Measurements from ENCODE around the gene FAAP100.
"Not testable (repeated sequence)": the region's sequence is repeated elsewhere in the genome, so short reads cannot be mapped to it uniquely, and the experiment has no call there.

Gene FAAP100

GRCh38 chr17:81531013-81531412 is 21.1 kb downstream of the FAAP100 start:
- DNase-seq; in situ Hi-C loops (cut with MboI; ENCODE audit: low pct_unique_long_range_greater_than_20kb, low sequenced_read_pairs): not testable (repeated sequence)

GRCh38 chr17:81529437-81529803 is 22.7 kb downstream of the FAAP100 start:
- no peak for DNase-seq
- in situ Hi-C loops (cut with MboI; ENCODE audit: low pct_unique_long_range_greater_than_20kb, low sequenced_read_pairs), result no loop called here

- in situ Hi-C loops (cut with MboI; ENCODE audit: low pct_unique_long_range_greater_than_20kb, low sequenced_read_pairs), result no loop called here
- no peak for DNase-seq
Observed at GRCh38 chr17:81528651-81529436, 23.3 kb downstream of the FAAP100 start.

- DNase-seq, result no peak
- in situ Hi-C loops (cut with MboI; ENCODE audit: low pct_unique_long_range_greater_than_20kb, low sequenced_read_pairs), result no loop called here
Observed at GRCh38 chr17:81528384-81528650, 23.8 kb downstream of the FAAP100 start.

GRCh38 chr17:81527591-81528383 is 24.4 kb downstream of the FAAP100 start, which contains the start of gene FSCN2:
TSS of gene FSCN2 (plus strand) at chr17:81528377. CDS start at chr17:81528532, 155 bp downstream.
- no peak for DNase-seq

DNA sequence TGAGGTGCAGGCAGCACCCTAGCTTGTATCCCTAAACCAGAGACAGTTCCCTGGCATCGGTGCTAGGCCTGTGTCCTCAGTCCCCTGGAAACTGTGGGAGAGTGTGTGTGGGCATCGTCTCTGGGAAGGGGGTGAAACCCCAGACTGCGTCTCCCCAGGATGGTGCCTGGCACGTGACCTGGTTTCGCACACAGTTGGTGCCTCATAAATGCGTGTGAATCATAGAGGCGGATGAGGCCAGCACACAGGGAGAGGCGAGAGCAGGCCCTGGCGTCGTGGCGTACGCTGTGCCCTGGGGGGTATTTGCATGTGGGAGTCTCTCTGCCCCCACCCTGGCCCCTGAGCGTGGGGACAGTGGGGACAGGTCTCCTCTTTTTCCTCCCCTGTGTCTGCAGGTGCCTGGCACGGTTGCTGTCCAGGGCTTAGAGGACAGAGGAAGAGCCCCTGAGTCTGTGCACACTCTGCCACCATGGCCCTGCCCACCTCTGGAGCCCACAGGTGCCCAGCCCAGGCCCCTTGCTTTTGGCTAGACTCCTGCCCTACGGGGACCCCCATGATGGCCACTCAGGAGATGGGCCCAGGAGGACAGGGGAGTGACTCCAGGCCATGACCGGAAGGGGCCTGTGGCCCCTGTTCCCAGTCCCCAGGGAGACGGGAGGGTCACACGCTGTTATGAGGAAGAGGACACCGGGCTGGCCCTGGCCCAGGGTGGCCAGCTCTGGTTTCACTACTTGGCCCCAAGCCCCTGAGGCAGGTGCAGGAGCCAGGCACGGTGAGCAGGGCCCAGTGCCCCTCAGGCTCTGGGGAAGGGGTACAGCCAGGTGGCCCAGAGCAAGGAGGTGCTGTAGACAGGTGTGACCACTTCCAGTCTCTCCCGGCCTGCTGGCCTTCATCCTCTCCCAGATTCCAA is 25.2 kb downstream of the FAAP100 start:
- in situ Hi-C loops (cut with MboI; ENCODE audit: low pct_unique_long_range_greater_than_20kb, low sequenced_read_pairs), result no loop called here

More at GRCh38 chr17:81527591-81528383, 24.4 kb downstream of the FAAP100 start, which contains the start of gene FSCN2:
- in situ Hi-C loops (cut with MboI; ENCODE audit: low pct_unique_long_range_greater_than_20kb, low sequenced_read_pairs), result no loop called here

DNA sequence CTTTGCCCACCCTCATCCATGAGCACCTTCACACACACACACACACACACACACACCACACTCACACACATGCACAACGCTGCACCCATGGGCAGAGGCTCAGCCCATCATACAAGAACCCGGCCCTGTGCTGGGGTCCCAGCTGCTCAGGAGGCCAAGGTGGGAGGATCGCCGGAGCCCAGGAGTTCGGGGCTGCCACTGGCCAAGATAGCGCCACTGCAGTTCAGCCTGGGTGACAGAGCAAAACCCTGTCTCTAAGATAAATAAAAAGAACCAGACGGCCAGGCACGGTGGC is 27.3 kb downstream of the FAAP100 start:
- DNase-seq, result no peak

More for the DNA sequence above, 25.2 kb downstream of the FAAP100 start:
- no peak for DNase-seq

GRCh38 chr17:81524039-81524864 is 27.9 kb downstream of the FAAP100 start:
- DNase-seq, result no peak
- in situ Hi-C loops (cut with MboI; ENCODE audit: low pct_unique_long_range_greater_than_20kb, low sequenced_read_pairs), result no loop called here

More for the DNA sequence above, 27.3 kb downstream of the FAAP100 start:
- in situ Hi-C loops (cut with MboI; ENCODE audit: low pct_unique_long_range_greater_than_20kb, low sequenced_read_pairs), result no loop called here

- in situ Hi-C loops (cut with MboI; ENCODE audit: low pct_unique_long_range_greater_than_20kb, low sequenced_read_pairs), result no loop called here
- DNase-seq, result no peak
Observed at GRCh38 chr17:81523402-81524038, 28.6 kb downstream of the FAAP100 start.

GRCh38 chr17:81522491-81523401 is 29.4 kb downstream of the FAAP100 start:
- in situ Hi-C loops (cut with MboI; ENCODE audit: low pct_unique_long_range_greater_than_20kb, low sequenced_read_pairs), result no loop called here

GRCh38 chr17:81520021-81520901 is 31.9 kb downstream of the FAAP100 start:
- DNase-seq, result no peak
- in situ Hi-C loops (cut with MboI; ENCODE audit: low pct_unique_long_range_greater_than_20kb, low sequenced_read_pairs), result no loop called here

More at GRCh38 chr17:81522491-81523401, 29.4 kb downstream of the FAAP100 start:
- peak; percentile 61 for DNase-seq

DNA sequence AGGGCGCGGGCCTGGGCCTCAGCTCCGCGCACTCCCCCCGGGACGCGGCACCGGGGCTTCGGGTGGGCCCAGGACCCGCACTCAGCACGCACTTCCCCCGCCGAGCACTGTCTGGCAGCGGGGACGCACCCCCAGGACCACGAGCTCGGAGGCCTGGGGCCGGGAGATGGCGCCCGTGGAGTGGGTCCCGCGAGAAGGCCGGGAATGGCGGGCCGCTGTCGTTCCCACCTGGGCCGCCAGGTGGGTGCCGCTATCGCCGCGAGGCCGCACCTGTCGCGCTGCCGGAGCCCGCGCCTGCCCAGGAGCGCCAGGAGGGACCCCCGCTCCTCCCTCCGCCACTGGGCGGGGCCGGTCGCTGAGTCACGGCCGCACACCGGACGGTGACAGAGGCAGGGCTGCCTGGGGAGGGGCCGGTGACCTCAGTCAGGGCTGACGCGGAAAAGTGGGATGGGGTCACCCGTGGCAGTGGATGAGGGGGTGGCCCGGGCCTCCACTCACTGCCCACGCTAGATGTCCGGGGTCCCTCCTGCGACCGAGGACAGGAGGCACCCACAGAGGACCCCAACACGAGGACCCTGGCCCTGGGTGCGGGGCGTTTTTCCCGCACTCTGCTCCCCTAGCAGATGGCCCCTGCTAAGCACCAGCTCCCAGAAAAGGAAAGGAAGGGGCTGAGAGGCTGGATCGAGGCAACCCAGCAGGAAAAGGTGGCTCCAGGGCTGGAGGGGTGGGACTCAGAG is 32.7 kb downstream of the FAAP100 start:
- in situ Hi-C loops (cut with MboI; ENCODE audit: low pct_unique_long_range_greater_than_20kb, low sequenced_read_pairs), result no loop called here
- DNase-seq, result no peak

DNA sequence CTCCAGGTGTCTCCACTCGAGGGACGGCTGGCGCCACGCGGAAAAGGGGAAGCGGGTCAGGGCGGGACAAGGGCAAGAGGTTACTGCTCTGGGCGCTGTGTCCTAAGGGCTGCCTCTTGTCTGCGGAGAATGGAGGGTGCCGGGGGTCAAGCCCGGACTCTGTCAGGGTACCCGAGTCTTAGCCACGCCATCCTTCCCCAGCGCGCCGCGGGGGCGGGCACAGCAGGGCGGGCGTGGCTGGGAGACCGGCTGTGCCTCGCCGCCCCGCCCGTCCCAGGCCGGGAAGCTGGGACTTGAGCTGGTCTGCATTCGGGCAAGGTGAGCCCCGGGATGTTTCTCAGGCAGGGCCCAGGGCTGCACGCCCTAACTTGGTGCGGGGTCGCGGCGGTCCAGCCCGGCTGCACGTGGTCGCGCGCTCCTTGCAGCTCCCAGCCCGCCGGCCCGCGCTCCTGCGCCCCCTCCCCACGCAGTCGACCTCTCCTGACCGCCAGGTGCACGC is 33.3 kb downstream of the FAAP100 start:
- in situ Hi-C loops (cut with MboI; ENCODE audit: low pct_unique_long_range_greater_than_20kb, low sequenced_read_pairs), result no loop called here

DNA sequence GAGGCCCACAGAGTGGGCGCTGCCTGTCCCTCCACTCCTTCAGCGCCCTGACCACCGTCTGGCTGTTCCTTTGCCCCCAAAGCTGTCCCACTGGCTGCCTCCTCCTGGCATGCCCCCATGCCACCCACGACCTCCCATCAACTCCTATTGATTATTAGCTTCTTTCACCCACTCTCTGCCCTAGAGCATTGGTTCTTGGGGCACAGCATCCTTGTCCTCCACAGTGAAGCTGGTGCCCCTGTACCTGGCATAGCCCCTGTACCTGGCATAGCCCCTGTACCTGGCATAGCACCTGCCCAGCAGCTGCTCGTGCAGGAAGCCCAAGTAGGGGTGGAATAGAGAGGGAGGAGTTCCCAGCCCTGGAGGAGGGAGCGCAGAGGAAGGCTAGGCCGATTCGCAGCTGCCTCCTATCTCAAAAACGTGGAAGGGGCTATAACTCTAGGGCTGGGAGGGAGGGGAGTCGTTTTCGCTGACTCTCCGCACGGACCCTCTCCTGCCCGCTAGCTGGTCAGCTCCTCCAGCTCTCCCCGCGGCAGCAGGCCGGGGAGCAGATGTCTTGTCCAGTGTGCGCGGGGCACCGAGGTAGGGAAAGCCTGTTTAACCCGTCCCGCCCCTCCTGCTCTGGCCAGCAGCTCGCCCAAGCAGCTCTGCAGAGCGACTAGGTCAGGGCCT is 33.9 kb downstream of the FAAP100 start:
- in situ Hi-C loops (cut with MboI; ENCODE audit: low pct_unique_long_range_greater_than_20kb, low sequenced_read_pairs), result no loop called here
- no peak for DNase-seq

More for the DNA sequence above, 33.3 kb downstream of the FAAP100 start:
- DNase-seq, result no peak
